GM04504 (cell line): ENCODE data around the gene C16orf87.

Experiments
- DNase-seq: peaks from one replicate; pipeline ENCODE4 v3.0.0-alpha.2; 2012; ENCODE audit warnings: low read depth

Gene C16orf87

DNA sequence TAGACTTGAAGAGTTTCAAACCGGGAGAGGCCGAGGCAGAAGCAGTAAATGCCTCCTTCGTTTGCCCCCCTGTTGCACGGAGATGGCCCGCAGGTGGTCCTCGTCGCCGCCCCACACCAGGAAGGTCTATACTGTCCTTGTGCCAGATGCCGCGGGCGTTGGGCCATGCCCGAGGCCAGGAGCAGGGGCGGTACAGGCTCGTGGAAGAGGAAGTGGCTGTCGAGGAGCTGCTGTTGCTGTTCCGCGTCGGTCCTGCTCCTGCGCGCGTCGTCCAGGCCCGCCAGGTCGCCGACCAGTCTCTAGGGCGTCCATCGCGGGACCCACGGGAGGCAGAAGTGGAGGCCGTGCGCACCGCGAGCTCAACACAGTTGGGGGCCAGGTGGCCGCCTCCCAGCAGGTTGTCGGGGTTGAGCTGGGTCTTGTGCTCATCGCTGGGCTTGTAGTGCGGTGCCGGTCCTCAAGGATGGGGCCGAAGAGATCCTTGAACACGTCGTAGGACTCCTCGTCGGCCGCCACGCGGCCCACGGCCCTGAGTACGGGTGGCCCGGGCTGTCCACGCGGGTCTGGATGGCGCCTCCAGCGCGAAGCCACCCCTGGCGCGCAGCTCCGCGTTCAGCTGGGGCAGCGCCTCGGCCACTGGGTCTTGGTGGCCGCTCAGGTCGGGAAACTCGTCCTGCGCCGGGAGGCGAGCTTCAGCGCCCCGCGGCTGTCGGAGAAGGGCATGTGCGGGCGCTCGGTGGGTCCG lies 13.1 kb upstream of the C16orf87 start:
- no peak for DNase-seq

DNA sequence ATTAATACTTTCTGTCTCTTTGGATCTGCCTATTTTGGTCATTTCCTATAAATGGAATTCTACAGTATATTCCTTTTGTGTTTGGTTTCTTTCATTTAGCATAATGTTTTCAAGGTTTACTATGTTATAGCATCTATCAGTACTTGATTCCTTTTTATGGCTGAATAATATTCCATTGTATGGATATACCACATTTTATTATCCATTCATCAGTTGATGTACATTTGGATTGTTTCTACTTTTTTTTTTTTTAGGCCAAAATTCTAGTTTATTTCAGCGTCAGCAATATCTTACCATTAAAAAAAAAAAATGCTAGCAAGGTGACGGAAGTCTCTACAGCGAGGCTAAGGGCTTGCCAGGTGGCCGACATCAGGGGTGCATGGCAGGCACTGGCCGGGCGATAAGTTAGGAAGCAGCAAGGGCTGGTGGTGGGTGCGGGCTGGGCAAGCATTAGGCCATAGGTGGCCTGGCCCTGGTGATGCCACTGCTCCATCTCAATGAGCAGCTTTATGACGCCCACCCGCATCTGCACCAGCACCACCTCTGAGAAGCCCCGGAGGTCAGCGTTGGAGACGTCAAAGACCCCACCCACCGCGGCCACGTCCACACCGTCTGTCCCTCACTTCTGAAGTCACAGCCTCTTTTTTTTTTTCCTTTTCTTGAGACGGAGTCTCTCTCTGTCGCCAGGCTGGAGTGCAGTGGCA lies 11.4 kb upstream of the C16orf87 start:
- DNase-seq, result no peak

GRCh38 chr16:46839986-46840443 lies 9.0 kb upstream of the C16orf87 start:
- DNase-seq, result no peak

GRCh38 chr16:46836534-46837530 lies 5.9 kb upstream of the C16orf87 start:
- no peak for DNase-seq

DNA sequence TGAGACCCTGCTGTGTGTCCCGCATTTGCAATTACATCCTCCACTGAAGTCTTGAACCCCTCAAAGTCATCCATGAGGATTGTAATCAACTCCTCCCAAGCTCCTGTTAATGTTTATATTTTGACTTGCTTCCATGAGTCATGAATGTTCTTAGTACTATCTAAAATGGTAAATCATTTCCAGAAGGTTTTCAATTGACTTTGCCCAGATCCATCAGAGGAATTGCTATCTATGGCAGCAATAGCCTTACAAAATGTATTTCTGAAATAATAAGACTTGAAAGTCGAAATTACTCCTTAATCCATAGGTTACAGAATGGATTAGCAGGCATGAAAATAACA lies 2.5 kb upstream of the C16orf87 start:
- no peak for DNase-seq

DNA sequence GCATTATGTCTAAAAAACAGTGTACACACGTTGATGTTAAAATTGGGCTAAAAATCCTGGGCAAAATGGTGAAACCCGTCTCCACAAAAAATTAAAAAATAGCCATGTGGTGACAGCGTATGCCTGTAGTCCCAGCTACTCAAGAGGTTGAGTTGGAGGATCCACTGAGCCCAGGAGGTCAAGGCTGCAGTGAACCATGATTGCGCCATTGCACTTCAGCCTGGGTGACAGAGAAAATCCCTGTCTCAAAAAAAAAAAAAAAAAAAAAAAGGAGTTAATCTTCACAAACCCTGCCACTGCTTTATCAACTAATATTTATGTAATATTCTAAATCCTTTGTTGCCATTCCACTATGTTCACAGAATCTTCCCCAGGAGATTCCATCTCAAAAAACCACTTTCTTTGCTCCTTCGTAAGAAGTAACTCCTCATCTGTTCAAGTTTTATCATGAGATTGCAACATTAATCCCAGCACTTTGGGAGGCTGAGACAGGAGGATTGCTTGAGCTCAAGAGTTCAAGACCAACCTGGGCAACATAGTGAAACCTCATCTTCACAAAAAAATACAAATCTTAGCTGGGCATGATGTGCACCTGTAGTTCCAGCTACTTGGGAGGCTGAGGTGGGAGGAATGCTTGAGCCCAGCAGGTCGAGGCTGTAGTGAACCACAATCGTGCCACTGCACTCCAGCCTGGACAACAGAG lies 1.9 kb upstream of the C16orf87 start:
- no peak for DNase-seq

DNA sequence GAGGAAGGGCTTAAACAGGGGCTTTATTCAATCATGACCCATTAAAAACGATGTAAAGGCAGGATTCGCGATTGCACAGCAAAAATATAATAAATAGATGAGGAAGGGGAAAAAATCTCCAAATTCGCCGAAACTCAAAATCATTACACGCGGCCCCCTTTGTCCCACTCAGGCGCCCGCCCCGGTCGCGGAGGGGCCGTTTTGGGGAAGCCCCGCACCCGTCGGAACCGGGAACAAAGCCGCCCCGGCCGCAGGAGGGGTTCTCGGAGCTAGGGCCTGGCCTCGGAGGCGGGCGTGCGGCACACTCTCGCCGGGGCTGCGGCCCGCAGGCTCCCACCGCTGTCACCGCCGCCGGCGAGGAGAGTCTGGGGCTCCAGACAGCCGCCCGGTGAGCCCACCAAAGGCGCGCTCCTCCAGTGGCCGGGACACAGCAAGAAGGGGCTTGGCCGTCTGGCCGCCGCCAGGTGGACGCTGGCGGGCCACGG lies 521 bp downstream of the C16orf87 start:
- DNase-seq, result no peak

- DNase-seq, result no peak
Measured at GRCh38 chr16:46828943-46829342, 2.0 kb downstream of the C16orf87 start.

DNA sequence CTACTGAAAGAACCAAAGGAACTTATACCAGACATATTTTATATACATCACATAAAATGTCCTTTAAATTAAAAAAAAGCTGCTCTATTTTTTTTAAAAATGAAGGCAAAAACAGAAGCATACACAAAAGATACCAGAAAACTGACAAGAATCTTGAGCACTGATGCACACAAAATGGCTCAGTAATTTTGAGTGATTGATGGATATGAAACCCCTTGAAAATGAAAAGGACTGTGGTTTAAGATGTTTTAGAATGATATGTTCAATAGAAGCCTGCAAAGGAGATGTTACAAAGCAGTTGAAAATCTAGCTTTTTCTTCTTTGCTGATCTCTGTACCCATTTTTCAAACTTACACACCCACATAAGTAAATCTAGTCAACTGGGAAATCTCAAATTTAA lies 2.7 kb downstream of the C16orf87 start:
- no peak for DNase-seq

DNA sequence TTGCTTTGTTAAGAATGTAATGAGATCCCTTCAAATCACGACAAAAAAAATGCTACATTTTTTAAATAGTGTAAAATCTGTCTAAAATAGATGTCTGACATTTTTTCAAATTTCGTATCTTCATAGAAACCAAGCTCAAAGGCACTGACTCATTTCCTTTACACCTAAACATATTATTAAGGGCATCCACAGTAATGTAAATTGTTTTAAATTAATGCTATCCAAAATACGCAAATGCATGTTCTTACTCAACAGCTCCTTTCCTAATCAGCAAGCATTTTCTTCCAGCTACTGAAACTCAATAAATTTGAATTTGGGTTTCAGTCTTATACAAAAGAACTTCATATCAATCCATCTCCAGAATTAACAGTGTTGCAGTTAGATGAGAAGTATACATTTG lies 4.3 kb downstream of the C16orf87 start:
- DNase-seq, result no peak

GRCh38 chr16:46822270-46822669 lies 8.7 kb downstream of the C16orf87 start:
- no peak for DNase-seq

DNA sequence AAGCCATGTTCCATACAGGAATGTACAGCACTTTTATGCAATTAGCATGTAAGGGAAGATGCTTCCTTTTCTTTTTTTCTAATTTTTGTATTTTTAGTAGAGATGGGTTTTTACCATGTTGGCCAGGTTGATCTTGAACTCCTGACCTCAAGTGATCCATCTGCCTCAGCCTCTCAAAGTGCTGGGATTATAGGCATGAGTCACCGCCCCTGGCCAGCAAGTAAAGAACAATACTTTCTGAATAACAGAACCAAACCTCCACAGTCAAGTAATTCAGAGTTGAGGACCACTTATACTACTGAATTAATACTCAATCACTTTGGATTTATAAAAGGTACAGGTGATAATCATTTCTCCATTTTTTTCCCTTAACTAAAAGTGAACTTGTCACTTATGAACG lies 13.0 kb downstream of the C16orf87 start:
- DNase-seq, result no peak

DNA sequence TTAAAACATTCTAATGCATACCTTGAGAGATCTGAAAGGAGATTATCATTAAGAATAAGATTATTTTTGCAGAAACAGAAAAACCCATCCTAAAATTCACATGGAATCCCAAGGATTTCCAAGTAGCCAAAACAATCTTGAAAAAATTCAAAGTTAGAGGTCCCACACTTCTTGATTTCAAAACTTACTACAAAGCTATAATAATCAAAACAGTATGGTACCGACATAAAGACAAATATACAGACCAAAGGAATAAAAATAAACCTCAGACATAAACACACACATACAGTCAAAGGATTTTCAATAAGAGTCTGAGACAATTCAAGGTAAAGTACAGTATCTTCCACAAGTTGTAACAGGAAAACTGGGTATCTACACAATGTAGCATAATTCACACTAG lies 16.2 kb downstream of the C16orf87 start:
- no peak for DNase-seq

GRCh38 chr16:46813611-46814010 lies 17.4 kb downstream of the C16orf87 start:
- DNase-seq, result no peak

GRCh38 chr16:46812781-46813540 lies 18.0 kb downstream of the C16orf87 start:
- no peak for DNase-seq

- no peak for DNase-seq
Measured at GRCh38 chr16:46811682-46812081, 19.3 kb downstream of the C16orf87 start.

DNA sequence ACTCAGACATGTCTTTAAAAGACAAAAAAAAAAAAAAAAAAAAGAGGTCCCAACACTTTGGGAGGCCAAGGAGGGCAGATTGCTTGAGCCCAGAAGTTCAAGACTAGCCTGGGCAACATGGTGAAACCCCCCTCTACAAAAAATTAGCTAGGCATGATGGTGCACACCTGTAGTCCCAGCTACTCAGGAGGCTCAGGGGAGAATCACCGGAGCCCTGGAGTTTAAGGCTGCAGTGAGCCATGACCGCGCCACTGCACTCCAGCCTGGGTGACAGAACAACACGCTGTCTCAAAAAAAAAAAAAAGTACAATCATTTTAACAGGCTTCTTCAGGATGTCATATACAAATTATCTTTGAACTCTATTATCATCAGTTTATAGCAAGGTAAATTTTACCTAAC lies 22.0 kb downstream of the C16orf87 start:
- no peak for DNase-seq

DNA sequence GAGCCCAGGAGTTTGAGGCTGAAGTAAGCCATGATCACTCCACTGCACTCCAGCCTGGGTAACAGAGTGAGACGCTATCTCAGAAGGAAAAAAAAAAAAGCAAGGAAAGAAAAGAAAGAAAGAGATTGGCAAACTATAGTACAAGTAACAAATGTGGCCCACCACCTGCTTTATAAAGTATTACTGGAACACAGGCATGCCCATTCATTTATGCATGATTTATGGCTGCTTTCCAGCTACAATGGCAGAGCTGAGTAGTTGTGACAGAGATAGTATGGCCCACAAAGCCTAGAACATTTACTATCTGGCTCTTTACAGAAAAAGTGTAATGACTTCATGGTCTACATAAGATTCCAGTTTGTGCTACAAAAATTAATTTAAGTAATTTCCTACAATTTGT lies 23.6 kb downstream of the C16orf87 start:
- no peak for DNase-seq

DNA sequence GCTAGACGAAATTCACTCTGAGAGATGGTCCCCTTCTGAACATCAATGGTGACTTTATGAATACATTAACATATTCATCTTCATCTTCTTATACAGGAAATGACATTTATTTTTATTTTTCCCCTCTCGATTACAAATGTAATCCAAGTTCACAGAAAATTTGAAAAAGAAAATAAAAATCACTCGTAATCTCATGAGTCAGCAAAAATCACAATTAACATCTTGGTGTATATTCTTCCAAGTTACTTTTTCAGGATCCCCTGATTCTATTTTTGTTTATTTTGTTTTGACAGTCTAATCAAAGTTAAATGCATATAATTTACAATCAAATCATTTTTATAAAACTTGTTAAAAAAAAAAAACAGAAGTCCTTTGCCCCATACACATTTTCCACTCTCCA lies 27.6 kb downstream of the C16orf87 start:
- DNase-seq, result no peak

- no peak for DNase-seq
Measured at GRCh38 chr16:46801428-46802049, 29.4 kb downstream of the C16orf87 start.

DNA sequence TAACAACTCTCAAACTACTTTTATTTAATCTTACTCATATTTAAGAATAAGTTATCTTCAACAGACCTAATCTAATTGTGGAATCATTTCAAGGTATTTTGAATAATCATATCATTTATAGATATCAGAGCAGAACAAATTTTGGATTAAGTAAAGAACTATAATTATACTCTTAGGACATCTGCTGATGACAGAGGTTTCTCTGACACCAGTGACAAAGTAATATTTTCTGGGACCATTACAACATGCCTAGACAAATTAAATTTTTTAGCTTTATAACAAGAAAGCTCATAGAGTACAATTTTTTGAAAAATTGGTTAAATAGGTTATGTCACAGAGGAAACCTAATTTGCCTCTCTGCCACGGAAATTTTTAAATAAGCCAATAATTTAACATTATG lies 30.5 kb downstream of the C16orf87 start:
- no peak for DNase-seq
